ENCODE data around the gene ABLIM1. TPM values are rescaled to one million over a fixed set of nuclear protein-coding genes. Genes with fewer than 3 reads are reported as not detected.
A peak's percentile ranks its signal among the peaks of the same experiment; 100 is the strongest.

The ABLIM1 gene
- total RNA-seq, 4 donors from 2014 or later = 84.7 to 203 (median 150) TPM

DNA sequence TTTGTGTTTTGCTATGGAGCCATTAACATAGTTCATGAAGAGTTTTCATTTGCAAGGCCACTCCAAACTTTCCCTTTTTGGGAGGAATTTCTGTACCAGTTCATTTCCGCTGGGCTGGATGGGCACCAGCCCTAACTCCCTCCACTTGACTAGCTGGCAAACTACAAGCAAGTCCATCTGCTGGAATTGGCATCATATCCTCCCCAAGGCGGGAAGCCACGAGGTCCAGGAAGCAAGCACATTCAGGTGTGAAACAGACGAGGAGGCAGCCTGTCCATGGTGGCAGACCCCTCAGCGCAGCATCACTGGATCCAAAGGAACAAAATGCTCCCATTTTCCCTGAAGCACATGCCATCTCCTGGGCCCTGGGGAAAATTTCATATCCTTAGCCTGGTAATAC, 125.8 kb downstream of the ABLIM1 start:
- no peaks in the 10 kb centered on the region for H3K27me3 ChIP-seq
- H3K4me1 ChIP-seq = peaks cover 2 to 5% of the 10 kb centered on the region in 2 donors
- no peaks in the 10 kb centered on the region for H3K9me3 ChIP-seq
- no peak for TF ChIP-seq CTCF (IDR thresholded peaks at IDR 0.05 in 4 of 5, conservative IDR thresholded peaks at IDR 0.05 in 1 of 5)
- TF ChIP-seq POLR2A (IDR thresholded peaks at IDR 0.05) = no peak
- DNase-seq (no peak), ATAC-seq (no peak)
- H3K36me3 ChIP-seq = no peaks in the 10 kb centered on the region
- in situ Hi-C loops (cut with MboI; ENCODE audit: low sequenced_read_pairs in 4 of 4) (no loop called here), intact Hi-C loops (cut with DNase I; ENCODE audit: low total_unique reads) (no loop called here)
- no peak overlapping the region for H3K4me3 ChIP-seq
- no peak overlapping the region for H3K27ac ChIP-seq

DNA sequence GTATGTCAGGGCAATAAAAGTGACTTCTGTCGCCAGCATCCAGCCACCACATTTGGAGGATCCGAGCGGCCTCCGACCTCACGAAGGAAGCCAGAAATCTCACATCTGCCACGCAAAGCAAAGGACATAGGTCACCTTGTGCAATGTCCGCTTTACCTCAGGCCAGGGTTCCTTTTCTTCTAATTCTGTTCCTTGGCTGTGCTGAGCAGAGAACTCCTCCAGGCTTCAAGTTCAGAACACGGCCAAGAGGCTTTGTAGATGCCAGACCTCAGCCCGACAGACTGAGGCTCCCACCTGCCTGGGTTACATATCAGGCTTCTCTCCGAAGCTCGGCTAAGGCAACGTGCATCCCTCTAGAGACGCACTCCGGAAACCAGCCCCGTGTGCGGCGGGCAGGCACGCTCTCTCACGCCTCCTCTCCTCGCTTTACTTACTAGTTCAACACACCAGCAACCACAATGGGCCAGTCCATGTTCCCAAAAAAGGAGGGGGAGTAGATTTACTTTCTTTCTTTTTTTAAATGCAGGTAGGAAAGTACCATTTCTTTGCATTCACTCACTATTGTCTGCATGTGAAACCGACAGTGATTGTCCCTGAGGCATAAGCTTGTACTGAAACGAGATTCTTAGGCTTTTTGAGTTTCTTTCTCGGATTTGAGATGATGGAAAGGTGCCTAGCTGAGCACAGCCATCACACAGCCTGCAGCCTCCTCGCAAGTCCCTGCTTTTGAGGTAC, 131.4 kb downstream of the ABLIM1 start:
- H3K4me1 ChIP-seq = peaks cover 18 to 23% of the 10 kb centered on the region in 2 donors
- H3K27me3 ChIP-seq = no peaks in the 10 kb centered on the region
- H3K4me3 ChIP-seq = peak overlapping the region; percentile 31 to 43 (median 34)
- DNase-seq = peak; percentile 59 to 75
- H3K36me3 ChIP-seq = no peaks in the 10 kb centered on the region
- in situ Hi-C loops (cut with MboI; ENCODE audit: low sequenced_read_pairs in 4 of 4) = no loop called here
- no peaks in the 10 kb centered on the region for H3K9me3 ChIP-seq
- ATAC-seq = peak; percentile 75 to 86
- peak overlapping the region; percentile 60 to 67 (median 64) for H3K27ac ChIP-seq
- TF ChIP-seq CTCF (IDR thresholded peaks at IDR 0.05 in 4 of 5, conservative IDR thresholded peaks at IDR 0.05 in 1 of 5) (no peak), POLR2A (IDR thresholded peaks at IDR 0.05) (peak; percentile 43 to 71)
- intact Hi-C loops (cut with DNase I; ENCODE audit: low total_unique reads) = loop anchor here (2.0 kb wide), 1 partner anchor 14 kb away; no protein-coding TSS in a partner anchor

DNA sequence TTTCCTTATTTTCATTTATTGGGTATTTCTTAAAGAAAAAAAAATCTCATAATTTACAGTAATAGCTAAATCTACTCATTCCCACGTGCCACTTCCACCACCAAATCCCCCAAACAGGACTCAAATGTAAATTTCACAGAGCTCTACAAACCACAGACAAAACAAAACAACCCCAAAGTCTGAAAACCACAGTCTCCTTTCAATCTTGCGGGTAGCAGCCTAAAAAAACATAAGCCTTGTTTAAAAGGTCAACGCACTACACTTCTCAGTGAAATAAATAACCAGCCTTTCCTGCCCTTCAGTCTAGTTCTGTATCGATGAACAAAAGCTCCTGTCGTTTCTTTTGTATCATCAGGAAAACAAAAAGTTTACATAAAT, 132.0 kb downstream of the ABLIM1 start:
- intact Hi-C loops (cut with DNase I; ENCODE audit: low total_unique reads) = loop anchor here (2.0 kb wide), 1 partner anchor 15 kb away; no protein-coding TSS in a partner anchor
- in situ Hi-C loops (cut with MboI; ENCODE audit: low sequenced_read_pairs in 4 of 4) = no loop called here
- Histone ChIP-seq H3K4me3 (peak overlapping the region; percentile 31 to 43 (median 34)), H3K9me3 (no peaks in the 10 kb centered on the region), H3K27me3 (no peaks in the 10 kb centered on the region), H3K36me3 (no peaks in the 10 kb centered on the region), H3K4me1 (peaks cover 18 to 23% of the 10 kb centered on the region in 2 donors), H3K27ac (peak overlapping the region; percentile 60 to 67 (median 64))
- DNase-seq = no peak
- no peak for TF ChIP-seq POLR2A (IDR thresholded peaks at IDR 0.05)
- TF ChIP-seq CTCF (IDR thresholded peaks at IDR 0.05 in 4 of 5, conservative IDR thresholded peaks at IDR 0.05 in 1 of 5) = no peak
- ATAC-seq = no peak

DNA sequence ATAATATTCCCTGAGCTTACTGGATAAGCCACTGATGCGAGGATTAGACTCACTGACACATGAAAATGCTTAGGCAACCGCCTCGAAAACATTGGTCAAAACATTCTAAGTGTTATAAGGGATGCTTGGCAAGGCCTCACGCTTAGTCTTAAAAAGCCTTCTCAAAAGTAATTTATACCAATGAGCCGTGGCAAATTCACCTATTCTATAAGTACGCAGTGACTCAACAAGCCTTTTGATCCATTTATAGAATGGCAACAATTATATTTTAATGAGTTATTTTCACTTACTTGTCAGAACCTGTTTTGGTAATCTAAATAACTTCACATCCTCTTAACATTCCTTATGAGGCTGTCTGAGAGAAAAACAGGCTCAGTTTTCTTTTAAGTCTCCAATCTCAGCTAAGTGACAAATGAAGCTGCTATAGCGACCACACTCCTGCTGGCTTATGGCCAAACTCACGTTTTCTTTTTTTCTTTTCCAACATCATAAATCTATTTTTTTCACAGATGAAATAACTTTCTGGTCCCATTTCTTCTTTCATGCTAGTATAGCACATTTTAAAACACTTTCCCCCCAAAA, 132.6 kb downstream of the ABLIM1 start:
- ATAC-seq (peak; percentile 24 to 32), DNase-seq (no peak)
- TF ChIP-seq POLR2A (IDR thresholded peaks at IDR 0.05) (peak in 1 of 2 donors; percentile 32), CTCF (IDR thresholded peaks at IDR 0.05 in 4 of 5, conservative IDR thresholded peaks at IDR 0.05 in 1 of 5) (no peak)
- Histone ChIP-seq H3K4me3 (peak overlapping the region; percentile 7 to 43 (median 32)), H3K36me3 (no peaks in the 10 kb centered on the region), H3K27ac (peak overlapping the region; percentile 60 to 67 (median 64)), H3K9me3 (no peaks in the 10 kb centered on the region), H3K4me1 (peaks cover 18 to 23% of the 10 kb centered on the region in 2 donors), H3K27me3 (no peaks in the 10 kb centered on the region)
- in situ Hi-C loops (cut with MboI; ENCODE audit: low sequenced_read_pairs in 4 of 4) (no loop called here), intact Hi-C loops (cut with DNase I; ENCODE audit: low total_unique reads) (no loop called here)
